ENCODE measurements around the gene AFAP1. TPM values are rescaled to one million over a fixed set of nuclear protein-coding genes. Genes with fewer than 3 reads are reported as not detected.

The AFAP1 gene
- total RNA-seq, 4 donors from 2014 or later, result 25.1 to 56.9 (median 26.4) TPM

DNA sequence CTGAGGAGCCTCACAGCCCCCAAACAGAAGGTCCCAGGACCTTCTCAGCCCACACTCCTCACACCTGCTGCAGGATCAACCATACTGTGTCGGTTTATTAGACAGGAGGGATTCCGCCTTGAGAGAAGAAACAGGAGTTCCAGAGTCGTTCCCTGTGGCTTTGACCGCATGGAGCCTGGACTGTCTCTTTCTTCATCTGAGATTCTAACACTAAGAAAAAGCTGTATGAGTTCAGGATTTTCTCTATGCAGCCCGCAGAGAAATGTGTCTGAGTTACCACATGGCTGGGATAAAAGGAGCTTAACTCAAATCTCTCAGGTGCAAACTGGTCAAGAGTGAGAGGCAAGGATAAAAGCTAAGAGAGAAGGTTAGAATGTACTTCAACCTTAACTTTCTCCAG lies 126.7 kb downstream of the AFAP1 start:
- no peaks in the 10 kb centered on the region for H3K27me3 ChIP-seq
- H3K4me3 ChIP-seq, result no peak overlapping the region
- no peaks in the 10 kb centered on the region for H3K9me3 ChIP-seq
- in situ Hi-C loops (cut with MboI; ENCODE audit: low pct_ligation_motif_present in 1 of 4, low pct_unique_long_range_greater_than_20kb in 1 of 4, low sequenced_read_pairs in 3 of 4) (no loop called here), intact Hi-C loops (cut with DNase I; ENCODE audit: low total_unique reads) (no loop called here)
- TF ChIP-seq, protein P1, sequence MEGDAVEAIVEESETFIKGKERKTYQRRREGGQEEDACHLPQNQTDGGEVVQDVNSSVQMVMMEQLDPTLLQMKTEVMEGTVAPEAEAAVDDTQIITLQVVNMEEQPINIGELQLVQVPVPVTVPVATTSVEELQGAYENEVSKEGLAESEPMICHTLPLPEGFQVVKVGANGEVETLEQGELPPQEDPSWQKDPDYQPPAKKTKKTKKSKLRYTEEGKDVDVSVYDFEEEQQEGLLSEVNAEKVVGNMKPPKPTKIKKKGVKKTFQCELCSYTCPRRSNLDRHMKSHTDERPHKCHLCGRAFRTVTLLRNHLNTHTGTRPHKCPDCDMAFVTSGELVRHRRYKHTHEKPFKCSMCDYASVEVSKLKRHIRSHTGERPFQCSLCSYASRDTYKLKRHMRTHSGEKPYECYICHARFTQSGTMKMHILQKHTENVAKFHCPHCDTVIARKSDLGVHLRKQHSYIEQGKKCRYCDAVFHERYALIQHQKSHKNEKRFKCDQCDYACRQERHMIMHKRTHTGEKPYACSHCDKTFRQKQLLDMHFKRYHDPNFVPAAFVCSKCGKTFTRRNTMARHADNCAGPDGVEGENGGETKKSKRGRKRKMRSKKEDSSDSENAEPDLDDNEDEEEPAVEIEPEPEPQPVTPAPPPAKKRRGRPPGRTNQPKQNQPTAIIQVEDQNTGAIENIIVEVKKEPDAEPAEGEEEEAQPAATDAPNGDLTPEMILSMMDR (IDR thresholded peaks at IDR 0.05), result no peak
- TF ChIP-seq POLR2AphosphoS5 (IDR thresholded peaks at IDR 0.05) (no peak), POLR2A (IDR thresholded peaks at IDR 0.05) (no peak), EP300 (IDR thresholded peaks at IDR 0.05; ENCODE audit: low read depth) (no peak)
- 71 to 74% methylated on average over 1 to 5 of the region's 5 CpGs for WGBS, 2 donors (ENCODE audit: low coverage in 1 of 2)
- no peak for DNase-seq
- H3K36me3 ChIP-seq, result peaks cover 0 to 22% (median 7%) of the 10 kb centered on the region in 4 donors
- H3K27ac ChIP-seq, result peak overlapping the region; percentile 71 to 81 (median 73)
- H3K4me1 ChIP-seq, result peaks cover 8 to 43% (median 20%) of the 10 kb centered on the region in 4 donors

DNA sequence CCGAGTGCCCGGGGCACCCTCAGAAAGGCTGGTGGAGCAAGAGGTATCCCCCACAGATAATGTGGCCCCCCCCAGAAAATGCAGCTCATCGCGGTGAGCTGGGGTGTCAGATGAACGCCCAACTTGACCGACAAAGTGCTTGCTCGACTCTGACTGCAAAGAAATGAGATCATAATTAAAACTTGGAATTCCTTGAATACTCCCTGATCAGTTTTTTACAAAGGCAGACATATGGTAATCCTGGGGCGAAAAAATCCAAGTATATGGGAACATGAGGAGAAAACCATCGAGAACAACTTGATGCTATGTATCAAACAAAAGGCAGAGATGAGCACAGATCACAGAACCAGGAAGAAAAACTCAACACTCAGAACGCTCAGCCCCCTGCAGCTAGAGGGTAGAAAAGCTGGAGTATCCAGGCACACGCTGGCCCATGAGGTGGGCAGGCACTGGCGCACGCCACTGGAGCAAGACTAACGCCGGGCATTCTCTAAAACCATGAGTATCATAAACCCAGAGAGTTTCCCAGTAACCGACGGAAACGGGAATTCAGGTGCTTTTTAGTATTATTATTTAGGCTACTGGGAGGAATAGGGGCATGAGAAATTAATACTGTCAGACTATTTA lies 127.3 kb downstream of the AFAP1 start:
- 65 to 80% methylated on average over 10 to 18 of the region's 18 CpGs for WGBS, 2 donors (ENCODE audit: low coverage in 1 of 2)
- TF ChIP-seq EP300 (IDR thresholded peaks at IDR 0.05; ENCODE audit: low read depth) (no peak), POLR2A (IDR thresholded peaks at IDR 0.05) (no peak), POLR2AphosphoS5 (IDR thresholded peaks at IDR 0.05) (no peak)
- TF ChIP-seq, protein P1 (IDR thresholded peaks at IDR 0.05), result no peak
- in situ Hi-C loops (cut with MboI; ENCODE audit: low pct_ligation_motif_present in 1 of 4, low pct_unique_long_range_greater_than_20kb in 1 of 4, low sequenced_read_pairs in 3 of 4), result no loop called here
- Histone ChIP-seq H3K4me1 (peaks cover 8 to 47% (median 22%) of the 10 kb centered on the region in 4 donors), H3K4me3 (no peak overlapping the region), H3K36me3 (peaks cover 0 to 22% (median 7%) of the 10 kb centered on the region in 4 donors), H3K27ac (peak overlapping the region; percentile 71 to 81 (median 73)), H3K9me3 (no peaks in the 10 kb centered on the region), H3K27me3 (no peaks in the 10 kb centered on the region)
- no peak for DNase-seq
- intact Hi-C loops (cut with DNase I; ENCODE audit: low total_unique reads), result no loop called here

DNA sequence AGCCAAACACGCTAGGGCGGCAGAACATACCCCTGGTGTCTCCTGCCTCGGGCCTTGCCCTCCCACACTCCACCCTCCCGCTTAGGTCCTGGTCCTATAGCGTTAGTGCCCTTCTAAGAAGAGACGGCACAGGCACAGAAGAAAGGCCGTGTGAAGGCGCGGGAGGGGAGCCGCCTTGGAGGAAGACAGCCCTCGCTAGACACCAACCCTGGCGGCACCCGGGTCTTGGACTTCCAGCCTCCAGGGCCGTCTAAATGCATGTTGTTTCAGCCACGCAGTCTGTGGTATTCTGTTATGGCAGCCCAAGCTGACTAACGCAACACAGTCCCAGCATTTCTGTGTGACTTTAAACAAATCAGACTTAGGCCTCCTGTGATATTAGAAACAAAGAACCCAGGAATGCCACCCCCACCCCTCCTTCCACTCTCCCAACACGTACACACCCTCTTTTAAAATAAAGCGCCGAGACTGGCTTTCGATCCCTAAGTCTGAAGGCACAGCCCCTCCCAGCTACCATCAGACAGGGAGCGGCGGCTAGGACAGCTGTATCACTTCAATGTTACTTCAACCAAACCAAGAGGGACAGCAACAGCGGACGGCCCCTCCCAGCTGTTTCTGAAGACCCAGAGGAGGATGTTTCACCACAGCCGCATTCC lies 128.0 kb downstream of the AFAP1 start:
- Histone ChIP-seq H3K36me3 (peaks cover 0 to 17% (median 7%) of the 10 kb centered on the region in 4 donors), H3K27me3 (no peaks in the 10 kb centered on the region), H3K27ac (peak overlapping the region; percentile 71 to 81 (median 73)), H3K4me3 (no peak overlapping the region), H3K9me3 (no peaks in the 10 kb centered on the region), H3K4me1 (peaks cover 8 to 52% (median 27%) of the 10 kb centered on the region in 4 donors)
- intact Hi-C loops (cut with DNase I; ENCODE audit: low total_unique reads), result no loop called here
- in situ Hi-C loops (cut with MboI; ENCODE audit: low pct_ligation_motif_present in 1 of 4, low pct_unique_long_range_greater_than_20kb in 1 of 4, low sequenced_read_pairs in 3 of 4), result no loop called here
- DNase-seq, result peak; percentile 57
- 41 to 52% methylated on average over 15 to 25 of the region's 25 CpGs for WGBS, 2 donors (ENCODE audit: low coverage in 1 of 2)
- TF ChIP-seq EP300 (IDR thresholded peaks at IDR 0.05; ENCODE audit: low read depth) (no peak), POLR2AphosphoS5 (IDR thresholded peaks at IDR 0.05) (peak in 2 of 3 donors; percentile 52 to 57), POLR2A (IDR thresholded peaks at IDR 0.05) (no peak)
- TF ChIP-seq, protein P1 (IDR thresholded peaks at IDR 0.05), result no peak

DNA sequence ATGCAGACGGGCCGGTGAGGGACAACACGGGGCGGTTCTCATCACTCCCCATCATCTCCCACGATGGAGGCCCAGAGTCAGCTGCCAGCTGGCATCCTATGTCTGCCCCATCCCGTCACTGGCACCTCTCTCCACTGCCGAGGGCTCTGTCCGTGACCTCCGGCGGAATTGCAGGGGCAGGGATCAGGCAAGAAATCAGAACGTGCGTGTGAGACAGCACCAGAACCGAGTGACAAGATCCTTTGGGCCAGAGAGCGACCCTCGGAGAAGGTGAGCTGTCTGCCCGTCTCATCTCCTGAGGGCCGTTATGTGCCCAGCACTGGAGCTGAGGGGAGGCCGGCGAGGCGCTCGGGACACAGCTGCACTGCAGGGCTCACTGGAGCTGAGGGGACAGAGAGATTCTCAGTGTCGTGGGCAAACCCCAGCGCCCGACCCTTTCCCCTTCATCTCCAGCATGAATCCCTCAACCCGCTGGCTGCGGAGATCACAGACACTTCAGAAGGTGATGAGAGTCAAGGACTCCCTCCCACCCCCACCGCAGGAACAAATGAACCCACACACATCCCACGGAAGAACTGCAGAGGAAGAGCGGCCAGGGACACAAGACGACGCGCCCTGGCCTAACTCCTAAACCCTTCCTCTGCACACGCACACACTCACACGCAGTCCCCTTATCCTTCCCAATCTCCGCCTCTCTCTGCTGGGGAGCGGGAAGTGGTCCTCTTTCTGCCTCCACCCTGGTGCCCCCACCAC lies 128.7 kb downstream of the AFAP1 start:
- Histone ChIP-seq H3K9me3 (no peaks in the 10 kb centered on the region), H3K27ac (peak overlapping the region; percentile 71 to 81 (median 73)), H3K4me1 (peaks cover 11 to 59% (median 33%) of the 10 kb centered on the region in 4 donors), H3K36me3 (peaks cover 0 to 13% (median 6%) of the 10 kb centered on the region in 4 donors), H3K4me3 (no peak overlapping the region), H3K27me3 (no peaks in the 10 kb centered on the region)
- intact Hi-C loops (cut with DNase I; ENCODE audit: low total_unique reads) (no loop called here), in situ Hi-C loops (cut with MboI; ENCODE audit: low pct_ligation_motif_present in 1 of 4, low pct_unique_long_range_greater_than_20kb in 1 of 4, low sequenced_read_pairs in 3 of 4) (no loop called here)
- WGBS, 2 donors (ENCODE audit: low coverage in 1 of 2), result 69 to 72% methylated on average over 4 to 30 of the region's 36 CpGs
- DNase-seq, result no peak
- TF ChIP-seq EP300 (IDR thresholded peaks at IDR 0.05; ENCODE audit: low read depth) (no peak), POLR2AphosphoS5 (IDR thresholded peaks at IDR 0.05) (no peak), POLR2A (IDR thresholded peaks at IDR 0.05) (no peak)
- TF ChIP-seq, protein P1 (IDR thresholded peaks at IDR 0.05), result no peak

Data from transverse colon (tissue), 4 donors.